Raji (cell line): ENCODE measurements around the gene SOX5.

Source experiments
- POLR2A ChIP-seq: IDR thresholded peaks from 2 replicates; pipeline ENCODE4 v1.6.1; 2011; ENCODE audit warnings: low read depth, low read length, control low read depth; ENCODE audit not compliant: insufficient read depth

Gene SOX5

GRCh38 chr12:23495472-23495871 is 454.0 kb downstream of the SOX5 start:
- TF ChIP-seq POLR2A = no peak

- TF ChIP-seq POLR2A = no peak
These were observed 455.8 kb downstream of the SOX5 start for GRCh38 chr12:23493672-23494071.

- no peak for TF ChIP-seq POLR2A
These were observed 461.3 kb downstream of the SOX5 start for GRCh38 chr12:23488130-23488529.

GRCh38 chr12:23484238-23484637 is 465.2 kb downstream of the SOX5 start:
- TF ChIP-seq POLR2A = no peak

GRCh38 chr12:23482571-23482970 is 466.9 kb downstream of the SOX5 start:
- no peak for TF ChIP-seq POLR2A
